PC-3 (cell line): ENCODE results near the gene LRRC8B. TPM values are rescaled to one million over a fixed set of nuclear protein-coding genes. Genes with fewer than 3 reads are reported as not detected.

Source experiments
- ATAC-seq: fragments of 200-7000 bp; cut with Tn5 transposase; 2 replicates; pipeline ENCODE4 v1.9.1; 2020; ENCODE audit warnings: mild to moderate bottlenecking, moderate library complexity
- BruUV-seq: library from RNA; stranded (reverse); fragments of 400-500 nt; replicated peaks from 2 replicates; lab custom pipeline; 2021; lab: Mats Ljungman, UMichigan
- CTCF ChIA-PET: fragments of 300-600 bp; sonication (Branson Sonifier 250); formaldehyde crosslinking; loops from one replicate; lab custom pipeline; 2022; ENCODE audit warnings: antibody characterized with exemption; lab: Charles Lee
- POLR2A ChIA-PET: fragments of 300-600 bp; sonication (Branson Sonifier 250); formaldehyde crosslinking; loops from one replicate; lab custom pipeline; 2022; ENCODE audit warnings: antibody characterized with exemption; ENCODE audit not compliant: unreplicated experiment; lab: Charles Lee
- DNase-seq: peaks from one replicate; pipeline ENCODE4 v3.0.0-alpha.2; 2015
- H2AFZ ChIP-seq: fragments of 300-600 bp; sonication (generic); 2 replicates; pipeline ENCODE4 v1.6.0; 2016; ENCODE audit warnings: antibody characterized with exemption, low read length
- H3F3A ChIP-seq: fragments of 300-600 bp; sonication (generic); one replicate; pipeline ENCODE4 v1.6.0; 2017; ENCODE audit warnings: antibody characterized with exemption, low read length, control low read depth, mild to moderate bottlenecking; ENCODE audit not compliant: unreplicated experiment
- H3K27ac ChIP-seq: fragments of 300-600 bp; sonication (generic); 2 replicates; pipeline ENCODE4 v1.5.1; 2016; ENCODE audit warnings: mild to moderate bottlenecking, low read length
- H3K27me3 ChIP-seq: fragments of 300-600 bp; sonication (generic); 2 replicates; pipeline ENCODE4 v1.6.1; 2016; ENCODE audit warnings: low read length, mixed read lengths
- H3K36me3 ChIP-seq: fragments of 300-600 bp; sonication (generic); 2 replicates; pipeline ENCODE4 v1.6.1; 2016; ENCODE audit warnings: low read depth, mixed run types, low read length, mixed read lengths
- H3K4me1 ChIP-seq: fragments of 300-600 bp; sonication (generic); 2 replicates; pipeline ENCODE4 v1.5.1; 2016; ENCODE audit warnings: low read length; ENCODE audit not compliant: insufficient read depth
- H3K4me2 ChIP-seq: fragments of 300-600 bp; sonication (generic); 2 replicates; pipeline ENCODE4 v1.6.0; 2016; ENCODE audit warnings: low read length
- H3K4me3 ChIP-seq: fragments of 300-600 bp; sonication (generic); 2 replicates; pipeline ENCODE4 v1.5.1; 2016; ENCODE audit warnings: mild to moderate bottlenecking, low read length, mixed read lengths
- H3K79me2 ChIP-seq: fragments of 300-600 bp; sonication (generic); 2 replicates; pipeline ENCODE4 v1.6.1; 2017; ENCODE audit warnings: low read length, mixed read lengths
- H3K9ac ChIP-seq: fragments of 300-600 bp; sonication (generic); 2 replicates; pipeline ENCODE4 v1.6.0; 2016; ENCODE audit warnings: mild to moderate bottlenecking, low read length
- H3K9me2 ChIP-seq: fragments of 300-600 bp; sonication (generic); replicated peaks from 2 replicates; pipeline ENCODE4 v1.6.1; 2016; ENCODE audit warnings: mixed run types, low read length, mixed read lengths
- H3K9me3 ChIP-seq: fragments of 300-600 bp; sonication (generic); 2 replicates; pipeline ENCODE4 v1.6.1; 2016; ENCODE audit warnings: low read length, mixed read lengths
- H4K20me1 ChIP-seq: fragments of 300-600 bp; sonication (generic); 2 replicates; pipeline ENCODE4 v1.6.1; 2016; ENCODE audit warnings: low read length, mixed read lengths
- EZH2 ChIP-seq: fragments of 300-600 bp; sonication (generic); IDR thresholded peaks from one replicate; pipeline ENCODE4 v1.6.1; 2017; ENCODE audit warnings: antibody characterized with exemption, mild to moderate bottlenecking, low read length; ENCODE audit not compliant: unreplicated experiment
- EZH2phosphoT487 ChIP-seq: fragments of 300-600 bp; sonication (generic); IDR thresholded peaks from 2 replicates; pipeline ENCODE4 v1.6.1; 2018; ENCODE audit warnings: mild to moderate bottlenecking, antibody characterized with exemption, low read length, borderline replicate concordance
- intact Hi-C: fragments of 100-400 bp; cut with micrococcal nuclease; formaldehyde crosslinking; loops from 2 replicates; pipeline ENCODE4 v1.9.0; 2023
- total RNA-seq: library from RNA; depleted of rRNA; stranded (reverse); fragments of >200 nt; gene quantifications from 2 replicates; pipeline ENCODE4 v1.2.3, GENCODE V29; 2014
- TF ChIP-seq, protein P1 (sequence below): fragments of 300-600 bp; sonication (generic); conservative IDR thresholded peaks from 2 replicates; pipeline ENCODE4 v1.5.1; 2017; ENCODE audit warnings: antibody characterized with exemption, low read depth, mild to moderate bottlenecking, low read length

Gene LRRC8B
- total RNA-seq, 1 experiment from 2014 or later = 8.4 TPM

DNA sequence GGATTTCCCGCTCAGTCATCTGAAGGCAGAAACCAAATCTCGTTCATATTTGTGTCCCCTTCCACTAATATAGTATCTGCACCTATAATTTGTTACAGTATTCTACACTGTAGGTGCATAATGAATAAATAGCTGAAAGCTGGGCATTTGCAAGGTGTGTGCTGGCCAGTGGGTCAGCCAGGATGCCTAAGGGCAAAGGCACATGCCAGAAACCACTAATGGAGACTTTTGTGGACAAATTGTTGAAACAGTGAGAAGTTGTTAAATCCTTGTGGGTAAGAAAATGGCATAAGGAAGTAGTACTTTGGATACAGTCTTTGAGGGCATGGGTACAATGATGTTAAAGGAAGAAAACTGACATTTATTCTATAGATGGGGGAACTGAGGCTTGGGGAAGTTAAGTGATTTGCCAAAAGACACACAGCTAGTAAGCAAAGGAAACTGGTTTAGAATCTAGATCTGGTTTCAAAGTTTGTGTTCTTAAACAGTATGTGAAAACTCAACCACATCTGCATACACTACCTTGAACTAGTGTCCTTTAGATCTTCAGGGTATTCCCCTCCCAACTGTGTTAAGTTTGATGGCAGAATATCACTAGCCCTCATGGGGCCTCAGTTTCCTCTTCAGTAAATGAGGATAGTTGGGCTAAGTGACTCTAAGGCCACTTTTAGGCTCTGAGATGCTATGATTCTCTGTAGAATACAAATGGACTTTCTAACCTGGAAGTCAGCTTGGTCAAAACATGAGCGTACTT lies 81.8 kb downstream of the LRRC8B start:
- TF ChIP-seq EZH2 = no peak
- TF ChIP-seq EZH2phosphoT487 = no peak
- TF ChIP-seq, protein P1, sequence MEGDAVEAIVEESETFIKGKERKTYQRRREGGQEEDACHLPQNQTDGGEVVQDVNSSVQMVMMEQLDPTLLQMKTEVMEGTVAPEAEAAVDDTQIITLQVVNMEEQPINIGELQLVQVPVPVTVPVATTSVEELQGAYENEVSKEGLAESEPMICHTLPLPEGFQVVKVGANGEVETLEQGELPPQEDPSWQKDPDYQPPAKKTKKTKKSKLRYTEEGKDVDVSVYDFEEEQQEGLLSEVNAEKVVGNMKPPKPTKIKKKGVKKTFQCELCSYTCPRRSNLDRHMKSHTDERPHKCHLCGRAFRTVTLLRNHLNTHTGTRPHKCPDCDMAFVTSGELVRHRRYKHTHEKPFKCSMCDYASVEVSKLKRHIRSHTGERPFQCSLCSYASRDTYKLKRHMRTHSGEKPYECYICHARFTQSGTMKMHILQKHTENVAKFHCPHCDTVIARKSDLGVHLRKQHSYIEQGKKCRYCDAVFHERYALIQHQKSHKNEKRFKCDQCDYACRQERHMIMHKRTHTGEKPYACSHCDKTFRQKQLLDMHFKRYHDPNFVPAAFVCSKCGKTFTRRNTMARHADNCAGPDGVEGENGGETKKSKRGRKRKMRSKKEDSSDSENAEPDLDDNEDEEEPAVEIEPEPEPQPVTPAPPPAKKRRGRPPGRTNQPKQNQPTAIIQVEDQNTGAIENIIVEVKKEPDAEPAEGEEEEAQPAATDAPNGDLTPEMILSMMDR = no peak
- Histone ChIP-seq H3K9ac (no peak overlapping the region), H3K27ac (no peak overlapping the region), H3K27me3 (no peaks in the 10 kb centered on the region), H3K9me3 (no peaks in the 10 kb centered on the region), H3K4me2 (no peak overlapping the region), H3K36me3 (no peaks in the 10 kb centered on the region), H2AFZ (no peak overlapping the region), H3K4me1 (peaks cover 30% of the 10 kb centered on the region), H3F3A (no peaks in the 10 kb centered on the region), H4K20me1 (no peaks in the 10 kb centered on the region), H3K4me3 (no peak overlapping the region), H3K9me2 (no peaks in the 10 kb centered on the region), H3K79me2 (no peaks in the 10 kb centered on the region)
- ATAC-seq (no peak), DNase-seq (no peak)
- CTCF ChIA-PET = no interaction called here
- intact Hi-C loops = no loop called here
- BruUV-seq = no TSS peak
- POLR2A ChIA-PET = no interaction called here

DNA sequence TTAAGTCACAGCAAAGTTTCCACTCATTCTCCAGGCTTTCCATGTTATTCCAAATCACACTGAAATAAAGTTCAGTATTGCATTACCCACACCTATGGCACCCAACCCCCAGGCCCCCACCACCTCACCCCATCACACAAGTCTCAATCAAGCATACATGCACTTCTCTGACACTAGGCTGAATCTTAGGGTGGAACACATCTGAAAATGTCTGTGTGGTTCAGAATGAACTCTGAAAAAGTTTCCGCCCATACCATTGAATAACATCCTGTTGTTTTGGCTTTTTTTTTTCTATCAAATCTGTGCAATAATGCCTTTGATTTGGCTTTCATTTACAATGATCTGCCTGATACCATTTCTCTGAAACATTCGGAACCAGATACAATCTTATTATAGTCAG lies 82.5 kb downstream of the LRRC8B start:
- Histone ChIP-seq H3K27ac (no peak overlapping the region), H3K4me1 (peaks cover 30% of the 10 kb centered on the region), H3K27me3 (no peaks in the 10 kb centered on the region), H3K4me3 (no peak overlapping the region), H4K20me1 (no peaks in the 10 kb centered on the region), H3K9ac (no peak overlapping the region), H3K4me2 (no peak overlapping the region), H2AFZ (no peak overlapping the region), H3K36me3 (no peaks in the 10 kb centered on the region), H3K9me2 (no peaks in the 10 kb centered on the region), H3K79me2 (no peaks in the 10 kb centered on the region), H3K9me3 (no peaks in the 10 kb centered on the region), H3F3A (no peaks in the 10 kb centered on the region)
- intact Hi-C loops = no loop called here
- no TSS peak for BruUV-seq
- ChIA-PET CTCF (no interaction called here), POLR2A (no interaction called here)
- no peak for DNase-seq
- no peak for ATAC-seq
- no peak for TF ChIP-seq EZH2phosphoT487
- TF ChIP-seq EZH2 = no peak
- TF ChIP-seq, protein P1 = no peak

DNA sequence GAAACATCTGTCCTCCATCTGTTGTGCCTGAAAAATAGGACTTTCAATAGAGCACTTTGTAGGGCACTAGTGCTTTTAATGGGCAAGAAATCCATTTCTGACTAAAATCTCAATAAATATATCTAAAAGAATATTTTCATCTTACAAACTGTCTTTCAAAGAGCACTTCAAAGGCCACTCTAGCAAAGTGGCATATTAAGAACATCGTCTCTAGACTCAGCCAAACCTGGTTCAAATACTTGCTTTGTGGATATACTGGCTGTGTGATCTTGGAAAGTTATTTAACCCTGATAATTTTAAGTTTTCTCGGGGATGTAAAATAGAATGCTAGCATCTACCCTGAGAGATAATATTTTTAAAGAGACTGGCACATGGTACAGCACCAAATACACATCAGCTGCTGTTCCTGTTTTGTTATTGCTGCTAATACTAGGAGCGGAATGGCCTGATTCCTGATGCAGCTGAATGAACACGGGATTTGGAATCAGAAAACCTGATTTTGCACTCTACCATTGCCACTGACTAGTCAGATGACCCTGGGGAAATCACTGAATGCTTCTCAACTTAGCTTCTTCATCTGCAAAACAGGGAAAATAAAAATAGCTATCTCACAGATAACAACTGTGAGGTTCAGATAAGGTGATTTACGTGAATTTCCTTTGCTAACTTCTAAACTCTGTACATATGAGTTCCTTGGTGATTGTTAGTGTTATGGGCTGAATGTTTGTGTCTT lies 83.1 kb downstream of the LRRC8B start:
- H3K36me3 ChIP-seq = no peaks in the 10 kb centered on the region
- H3K4me3 ChIP-seq = no peak overlapping the region
- TF ChIP-seq EZH2 (no peak), EZH2phosphoT487 (no peak)
- TF ChIP-seq, protein P1 = no peak
- H3K27me3 ChIP-seq = no peaks in the 10 kb centered on the region
- H3K27ac ChIP-seq = no peak overlapping the region
- no peak for DNase-seq
- H3K4me2 ChIP-seq = no peak overlapping the region
- no peaks in the 10 kb centered on the region for H3F3A ChIP-seq
- no peaks in the 10 kb centered on the region for H3K9me2 ChIP-seq
- CTCF ChIA-PET = no interaction called here
- no peaks in the 10 kb centered on the region for H3K9me3 ChIP-seq
- H4K20me1 ChIP-seq = no peaks in the 10 kb centered on the region
- intact Hi-C loops = no loop called here
- no TSS peak for BruUV-seq
- POLR2A ChIA-PET = no interaction called here
- peaks cover 30% of the 10 kb centered on the region for H3K4me1 ChIP-seq
- ATAC-seq = no peak
- no peak overlapping the region for H3K9ac ChIP-seq
- no peaks in the 10 kb centered on the region for H3K79me2 ChIP-seq
- no peak overlapping the region for H2AFZ ChIP-seq
